Smooth muscle cell (in vitro differentiated cells): ENCODE results near the gene FUOM. TPM values are rescaled to one million over a fixed set of nuclear protein-coding genes. Genes with fewer than 3 reads are reported as not detected.

ENCODE experiments used
- DNase-seq: peaks from one replicate; lab custom pipeline; 2025; ENCODE audit not compliant: unreplicated experiment; lab: John Stamatoyannopoulos, UW
- H2AFZ ChIP-seq: fragments of 200-600 bp; sonication (generic); 2 replicates; pipeline ENCODE4 v1.6.0; 2016; ENCODE audit warnings: antibody characterized with exemption, low read depth, mild to moderate bottlenecking
- H3F3A ChIP-seq: fragments of 200-600 bp; sonication (generic); 2 replicates; pipeline ENCODE4 v1.6.0; 2017; ENCODE audit warnings: antibody characterized with exemption, low read depth
- H3K27ac ChIP-seq: fragments of 200-600 bp; sonication (generic); 2 replicates; pipeline ENCODE4 v1.5.1; 2016; ENCODE audit warnings: low read depth, mild to moderate bottlenecking
- H3K27me3 ChIP-seq: fragments of 200-600 bp; sonication (generic); 2 replicates; pipeline ENCODE4 v1.6.1; 2016; ENCODE audit warnings: low read depth, mild to moderate bottlenecking
- H3K36me3 ChIP-seq: fragments of 200-600 bp; sonication (generic); 2 replicates; pipeline ENCODE4 v1.5.1; 2016; ENCODE audit warnings: low read depth
- H3K4me1 ChIP-seq: fragments of 200-600 bp; sonication (generic); 2 replicates; pipeline ENCODE4 v1.5.1; 2016; ENCODE audit warnings: low read depth
- H3K4me2 ChIP-seq: fragments of 200-600 bp; sonication (generic); 2 replicates; pipeline ENCODE4 v1.6.0; 2016; ENCODE audit warnings: mild to moderate bottlenecking
- H3K4me3 ChIP-seq: fragments of 200-600 bp; sonication (generic); 2 replicates; pipeline ENCODE4 v1.5.1; 2016; ENCODE audit warnings: mild to moderate bottlenecking
- H3K79me2 ChIP-seq: fragments of 200-600 bp; sonication (generic); 2 replicates; pipeline ENCODE4 v1.6.0; 2016; ENCODE audit warnings: low read depth, mild to moderate bottlenecking
- H3K9ac ChIP-seq: fragments of 200-600 bp; sonication (generic); 2 replicates; pipeline ENCODE4 v1.6.0; 2016; ENCODE audit warnings: low read depth
- H3K9me3 ChIP-seq: fragments of 200-600 bp; sonication (generic); replicated peaks from 2 replicates; pipeline ENCODE4 v1.5.1; 2016; ENCODE audit warnings: low read depth
- H4K20me1 ChIP-seq: fragments of 200-600 bp; sonication (generic); 2 replicates; pipeline ENCODE4 v1.6.0; 2016; ENCODE audit warnings: low read depth
- CTCF ChIP-seq: fragments of 200-600 bp; sonication (generic); IDR thresholded peaks from 2 replicates; pipeline ENCODE4 v1.5.1; 2017; ENCODE audit warnings: borderline replicate concordance, mild to moderate bottlenecking, antibody characterized with exemption; ENCODE audit not compliant: insufficient read depth, poor library complexity, severe bottlenecking
- WGBS: methylation state at CpG from one replicate; pipeline ENCODE4 v1.1.7; 2016; ENCODE audit warnings: low lambda C conversion rate; 5-methylcytosine and 5-hydroxymethylcytosine counted together
- polyA plus RNA-seq: library from polyadenylated mRNA; unstranded; fragments of >200 nt; fragmentation: Nextera tagmentation; extraction: Ambion mirVana; gene quantifications from 2 replicates; pipeline ENCODE4 v1.2.1, GENCODE V29; 2016
- total RNA-seq: library from RNA; depleted of rRNA; stranded (reverse); fragments of >200 nt; gene quantifications from 2 replicates; pipeline ENCODE4 v1.2.3, GENCODE V29; 2014

Gene FUOM
- total and polyA plus RNA-seq, 2 experiments from 2014 or later: 19.5 to 46.7 TPM

- H3K4me3 ChIP-seq: no peak overlapping the region
- TF ChIP-seq CTCF: no peak
- H2AFZ ChIP-seq: no peak overlapping the region
- no peak for DNase-seq
- no peak overlapping the region for H3K4me2 ChIP-seq
- H3K9me3 ChIP-seq: no peaks in the 10 kb centered on the region
- H3K79me2 ChIP-seq: no peaks in the 10 kb centered on the region
- H3K4me1 ChIP-seq: no peaks in the 10 kb centered on the region
- H3K27ac ChIP-seq: no peak overlapping the region
- H3K36me3 ChIP-seq: no peaks in the 10 kb centered on the region
- no peaks in the 10 kb centered on the region for H4K20me1 ChIP-seq
- H3K9ac ChIP-seq: no peak overlapping the region
- no peaks in the 10 kb centered on the region for H3F3A ChIP-seq
- H3K27me3 ChIP-seq: no peaks in the 10 kb centered on the region
- WGBS: 88% methylated on average over 8 of the region's 9 CpGs
Measured at GRCh38 chr10:133349577-133350011, 8.2 kb downstream of the FUOM start.

GRCh38 chr10:133349160-133349568, 8.7 kb downstream of the FUOM start:
- 98% methylated on average over 7 of the region's 8 CpGs for WGBS
- H3K4me1 ChIP-seq: no peaks in the 10 kb centered on the region
- no peak overlapping the region for H3K27ac ChIP-seq
- H3K4me3 ChIP-seq: no peak overlapping the region
- H3K4me2 ChIP-seq: no peak overlapping the region
- H3K9ac ChIP-seq: no peak overlapping the region
- H2AFZ ChIP-seq: no peak overlapping the region
- H3F3A ChIP-seq: no peaks in the 10 kb centered on the region
- DNase-seq: no peak
- H4K20me1 ChIP-seq: no peaks in the 10 kb centered on the region
- TF ChIP-seq CTCF: no peak
- no peaks in the 10 kb centered on the region for H3K27me3 ChIP-seq
- H3K79me2 ChIP-seq: no peaks in the 10 kb centered on the region
- H3K9me3 ChIP-seq: no peaks in the 10 kb centered on the region
- no peaks in the 10 kb centered on the region for H3K36me3 ChIP-seq

GRCh38 chr10:133347710-133348517, 9.9 kb downstream of the FUOM start:
- no peak overlapping the region for H3K9ac ChIP-seq
- H2AFZ ChIP-seq: no peak overlapping the region
- no peaks in the 10 kb centered on the region for H3K27me3 ChIP-seq
- no peak overlapping the region for H3K27ac ChIP-seq
- 86% methylated on average over 12 of the region's 16 CpGs for whole genome bisulfite sequencing
- H3K4me3 ChIP-seq: no peak overlapping the region
- no peaks in the 10 kb centered on the region for H3K4me1 ChIP-seq
- TF ChIP-seq CTCF: no peak
- no peaks in the 10 kb centered on the region for H3K9me3 ChIP-seq
- H3F3A ChIP-seq: no peaks in the 10 kb centered on the region
- H3K36me3 ChIP-seq: no peaks in the 10 kb centered on the region
- H3K79me2 ChIP-seq: no peaks in the 10 kb centered on the region
- no peak overlapping the region for H3K4me2 ChIP-seq
- H4K20me1 ChIP-seq: no peaks in the 10 kb centered on the region
- no peak for DNase-seq

GRCh38 chr10:133346413-133346812, 11.4 kb downstream of the FUOM start:
- DNase-seq: no peak
- H3K27me3 ChIP-seq: no peaks in the 10 kb centered on the region
- H3K27ac ChIP-seq: no peak overlapping the region
- H3K4me2 ChIP-seq: no peak overlapping the region
- no peaks in the 10 kb centered on the region for H3K79me2 ChIP-seq
- H3K4me3 ChIP-seq: no peak overlapping the region
- no peaks in the 10 kb centered on the region for H3K36me3 ChIP-seq
- H4K20me1 ChIP-seq: no peaks in the 10 kb centered on the region
- H3K9me3 ChIP-seq: no peaks in the 10 kb centered on the region
- H3K4me1 ChIP-seq: no peaks in the 10 kb centered on the region
- no peaks in the 10 kb centered on the region for H3F3A ChIP-seq
- TF ChIP-seq CTCF: no peak
- no peak overlapping the region for H3K9ac ChIP-seq
- 73% methylated on average over 11 of the region's 11 CpGs for WGBS
- H2AFZ ChIP-seq: no peak overlapping the region
